Stimulated activated naive CD8-positive, alpha-beta T cell treated with anti-CD3 and anti-CD28 coated beads, Interleukin-15, amount 100 ng/mL, for 72 hours (primary cell): ENCODE data around the gene CABP5.

Experiments used
- ATAC-seq: fragments of 150-1000 bp; cut with Tn5 transposase; 2 replicates; pipeline ENCODE4 v1.10.0; 2021; ENCODE audit warnings: mild to moderate bottlenecking, moderate library complexity
- DNase-seq, 2 donors: peaks; one replicate each; pipeline ENCODE4 v3.0.0; 2021 to 2022
- H3K27ac Mint-ChIP-seq, 2 donors: one replicate each; pipeline ENCODE4 v1.8.0; 2022; ENCODE audit warnings: mild to moderate bottlenecking in 2 of 2, mixed read lengths in 2 of 2, moderate library complexity in 2 of 2
- H3K27me3 Mint-ChIP-seq: one replicate; pipeline ENCODE4 v1.8.0; 2022; ENCODE audit warnings: mixed read lengths
- H3K4me1 Mint-ChIP-seq: one replicate; pipeline ENCODE4 v1.8.0; 2022; ENCODE audit warnings: mild to moderate bottlenecking, mixed read lengths
- H3K4me3 Mint-ChIP-seq, 2 donors: one replicate each; pipeline ENCODE4 v1.8.0; 2022; ENCODE audit warnings: mild to moderate bottlenecking in 2 of 2, mixed read lengths in 2 of 2, moderate library complexity in 1 of 2
- H3K9me3 Mint-ChIP-seq, 2 donors: one replicate each; pipeline ENCODE4 v1.8.0; 2022; ENCODE audit warnings: mixed read lengths in 2 of 2

The CABP5 gene

GRCh38 chr19:47996230-47996727, 47.6 kb downstream of the CABP5 start:
- Mint-ChIP-seq H3K4me1 (no peaks in the 10 kb centered on the region), H3K9me3 (no peaks in the 10 kb centered on the region), H3K4me3 (no peak overlapping the region), H3K27me3 (peaks cover 23% of the 10 kb centered on the region), H3K27ac (no peak overlapping the region)
- DNase-seq (no peak), ATAC-seq (no peak)

- Mint-ChIP-seq H3K27me3 (peaks cover 29% of the 10 kb centered on the region), H3K9me3 (no peaks in the 10 kb centered on the region), H3K4me3 (no peak within 1 kb of the TSS), H3K4me1 (no peaks in the 10 kb centered on the region), H3K27ac (peak within 1 kb of the TSS in 1 of 2 donors; percentile 33)
- no peak for ATAC-seq
- no peak for DNase-seq
Measured at GRCh38 chr19:47994209-47994802, 49.6 kb downstream of the CABP5 start, which contains the start of gene ELSPBP1. Gene ELSPBP1 (plus strand): TSS chr19:47994632. CDS start chr19:48008668, 14,036 bp downstream.

- no peak within 1 kb of the TSS for H3K27ac Mint-ChIP-seq
- no peak for ATAC-seq
- H3K4me1 Mint-ChIP-seq = no peaks in the 10 kb centered on the region
- peaks cover 29% of the 10 kb centered on the region for H3K27me3 Mint-ChIP-seq
- no peaks in the 10 kb centered on the region for H3K9me3 Mint-ChIP-seq
- no peak for DNase-seq
- H3K4me3 Mint-ChIP-seq = no peak within 1 kb of the TSS
Measured at GRCh38 chr19:47992070-47992469, 51.8 kb downstream of the CABP5 start, which contains the start of gene BSPH1. Gene BSPH1 (minus strand): TSS chr19:47992170. CDS start chr19:47992081, 89 bp downstream.

GRCh38 chr19:47991191-47991808, 52.6 kb downstream of the CABP5 start:
- Mint-ChIP-seq H3K4me1 (no peaks in the 10 kb centered on the region), H3K27me3 (peaks cover 25% of the 10 kb centered on the region), H3K27ac (no peak overlapping the region), H3K4me3 (no peak overlapping the region), H3K9me3 (no peaks in the 10 kb centered on the region)
- DNase-seq (no peak), ATAC-seq (no peak)
